Neural crest cell (in vitro differentiated cells): ENCODE results near the gene PGAM1. TPM values are rescaled to one million over a fixed set of nuclear protein-coding genes. Genes with fewer than 3 reads are reported as not detected.

ENCODE experiments used
- DNase-seq: peaks from one replicate; pipeline ENCODE4 v3.0.0; 2021; ENCODE audit warnings: low read depth, mixed read lengths, low spot score
- H3K27ac Mint-ChIP-seq: one replicate; pipeline ENCODE4 v1.8.0; 2021; ENCODE audit warnings: mild to moderate bottlenecking, mixed read lengths; ENCODE audit not compliant: unreplicated experiment
- H3K27me3 Mint-ChIP-seq: 2 replicates; pipeline ENCODE4 v1.8.0; 2021; ENCODE audit warnings: low read depth, mild to moderate bottlenecking, mixed read lengths
- H3K36me3 Mint-ChIP-seq: 2 replicates; pipeline ENCODE4 v1.8.0; 2021; ENCODE audit warnings: low read depth, mild to moderate bottlenecking, mixed read lengths
- H3K4me1 Mint-ChIP-seq: 2 replicates; pipeline ENCODE4 v1.8.0; 2021; ENCODE audit warnings: mixed read lengths
- H3K4me3 Mint-ChIP-seq: one replicate; pipeline ENCODE4 v1.8.0; 2021; ENCODE audit warnings: mild to moderate bottlenecking, mixed read lengths
- H3K9me3 Mint-ChIP-seq: 2 replicates; pipeline ENCODE4 v1.8.0; 2021; ENCODE audit warnings: mixed read lengths
- total RNA-seq: library from RNA; stranded (reverse); gene quantifications from 2 replicates; pipeline ENCODE4 v1.2.1, GENCODE V29; 2021
- TF ChIP-seq, protein P1 (sequence below): fragments of 200-600 bp; sonication (generic); conservative IDR thresholded peaks from 2 replicates; pipeline ENCODE4 v1.5.0; 2021; ENCODE audit warnings: antibody characterized with exemption, mild to moderate bottlenecking

PGAM1 gene
- total RNA-seq, 1 donor from 2014 or later = 313 TPM

- Mint-ChIP-seq H3K4me3 (peak overlapping the region; percentile 88), H3K36me3 (peaks cover 16% of the 10 kb centered on the region), H3K9me3 (no peaks in the 10 kb centered on the region), H3K27me3 (no peaks in the 10 kb centered on the region), H3K27ac (peak overlapping the region; percentile 97), H3K4me1 (peaks cover 30% of the 10 kb centered on the region)
- no peak for DNase-seq
- TF ChIP-seq, protein P1, sequence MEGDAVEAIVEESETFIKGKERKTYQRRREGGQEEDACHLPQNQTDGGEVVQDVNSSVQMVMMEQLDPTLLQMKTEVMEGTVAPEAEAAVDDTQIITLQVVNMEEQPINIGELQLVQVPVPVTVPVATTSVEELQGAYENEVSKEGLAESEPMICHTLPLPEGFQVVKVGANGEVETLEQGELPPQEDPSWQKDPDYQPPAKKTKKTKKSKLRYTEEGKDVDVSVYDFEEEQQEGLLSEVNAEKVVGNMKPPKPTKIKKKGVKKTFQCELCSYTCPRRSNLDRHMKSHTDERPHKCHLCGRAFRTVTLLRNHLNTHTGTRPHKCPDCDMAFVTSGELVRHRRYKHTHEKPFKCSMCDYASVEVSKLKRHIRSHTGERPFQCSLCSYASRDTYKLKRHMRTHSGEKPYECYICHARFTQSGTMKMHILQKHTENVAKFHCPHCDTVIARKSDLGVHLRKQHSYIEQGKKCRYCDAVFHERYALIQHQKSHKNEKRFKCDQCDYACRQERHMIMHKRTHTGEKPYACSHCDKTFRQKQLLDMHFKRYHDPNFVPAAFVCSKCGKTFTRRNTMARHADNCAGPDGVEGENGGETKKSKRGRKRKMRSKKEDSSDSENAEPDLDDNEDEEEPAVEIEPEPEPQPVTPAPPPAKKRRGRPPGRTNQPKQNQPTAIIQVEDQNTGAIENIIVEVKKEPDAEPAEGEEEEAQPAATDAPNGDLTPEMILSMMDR = no peak
These were observed 2.6 kb downstream of the PGAM1 start for GRCh38 chr10:97428572-97428981.

GRCh38 chr10:97434055-97434454 lies 8.1 kb downstream of the PGAM1 start:
- TF ChIP-seq, protein P1 = no peak
- Mint-ChIP-seq H3K36me3 (peaks cover 14% of the 10 kb centered on the region), H3K9me3 (no peaks in the 10 kb centered on the region), H3K27ac (no peak overlapping the region), H3K27me3 (no peaks in the 10 kb centered on the region), H3K4me3 (peak overlapping the region; percentile 15), H3K4me1 (peaks cover 4% of the 10 kb centered on the region)
- no peak for DNase-seq

DNA sequence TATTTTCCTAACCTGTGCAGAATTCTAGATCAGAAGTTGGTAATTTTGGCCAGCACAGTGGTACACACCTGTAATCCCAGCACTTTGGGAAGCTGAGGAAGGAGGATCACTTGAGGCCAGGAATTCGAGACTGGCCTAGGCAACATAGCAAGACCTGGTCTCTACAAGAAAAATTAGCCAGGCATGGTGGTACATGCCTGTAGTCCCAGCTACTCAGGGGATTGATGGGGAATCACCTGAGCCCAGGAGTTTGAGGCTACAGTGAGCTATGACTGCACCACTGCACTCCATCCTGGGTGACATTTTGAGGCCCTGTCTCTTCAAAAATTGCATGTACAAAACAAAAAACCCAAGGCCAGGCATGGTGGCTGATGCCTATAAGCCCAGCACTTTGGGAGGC lies 8.6 kb downstream of the PGAM1 start:
- Mint-ChIP-seq H3K9me3 (no peaks in the 10 kb centered on the region), H3K27me3 (no peaks in the 10 kb centered on the region), H3K27ac (no peak overlapping the region), H3K36me3 (peaks cover 14% of the 10 kb centered on the region), H3K4me3 (peak overlapping the region; percentile 15), H3K4me1 (no peaks in the 10 kb centered on the region)
- no peak for DNase-seq
- TF ChIP-seq, protein P1 = no peak

DNA sequence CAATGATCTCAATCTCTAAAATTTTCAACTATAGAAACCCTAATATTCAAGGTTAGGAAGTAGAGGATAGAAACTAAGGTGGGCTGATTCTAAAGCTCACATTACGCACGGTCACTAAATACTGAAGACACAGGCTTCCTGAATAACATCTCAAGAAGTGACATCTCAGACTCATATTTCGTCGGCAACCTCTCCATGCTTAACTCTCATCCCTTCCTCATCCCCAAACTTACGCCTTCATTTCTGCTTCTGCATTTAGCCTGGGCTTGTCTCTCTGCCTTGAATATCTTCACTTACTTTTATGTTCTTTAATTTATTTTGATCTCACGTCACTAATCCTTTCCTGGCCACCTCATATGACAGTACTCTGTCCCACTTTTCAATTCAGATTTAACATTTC lies 9.2 kb downstream of the PGAM1 start:
- Mint-ChIP-seq H3K27me3 (no peaks in the 10 kb centered on the region), H3K9me3 (no peaks in the 10 kb centered on the region), H3K36me3 (peaks cover 17% of the 10 kb centered on the region), H3K27ac (no peak overlapping the region), H3K4me1 (no peaks in the 10 kb centered on the region), H3K4me3 (no peak overlapping the region)
- no peak for DNase-seq
- TF ChIP-seq, protein P1 = no peak

GRCh38 chr10:97442277-97442676 lies 16.3 kb downstream of the PGAM1 start:
- Mint-ChIP-seq H3K9me3 (no peaks in the 10 kb centered on the region), H3K36me3 (peaks cover 11% of the 10 kb centered on the region)

More at GRCh38 chr10:97442277-97442676, 16.3 kb downstream of the PGAM1 start:
- H3K27ac Mint-ChIP-seq = no peak overlapping the region
- TF ChIP-seq, protein P1 = no peak
- no peak for DNase-seq
- no peaks in the 10 kb centered on the region for H3K27me3 Mint-ChIP-seq
- peaks cover 30% of the 10 kb centered on the region for H3K4me1 Mint-ChIP-seq
- peak overlapping the region; percentile 19 for H3K4me3 Mint-ChIP-seq
